Measurements from ENCODE around the gene AGBL1.

AGBL1 gene

GRCh38 chr15:86333819-86334218 is 254.1 kb downstream of the AGBL1 start:
- no peak for DNase-seq

- DNase-seq, result no peak
Measured at GRCh38 chr15:86336051-86336788, 256.5 kb downstream of the AGBL1 start.

DNA sequence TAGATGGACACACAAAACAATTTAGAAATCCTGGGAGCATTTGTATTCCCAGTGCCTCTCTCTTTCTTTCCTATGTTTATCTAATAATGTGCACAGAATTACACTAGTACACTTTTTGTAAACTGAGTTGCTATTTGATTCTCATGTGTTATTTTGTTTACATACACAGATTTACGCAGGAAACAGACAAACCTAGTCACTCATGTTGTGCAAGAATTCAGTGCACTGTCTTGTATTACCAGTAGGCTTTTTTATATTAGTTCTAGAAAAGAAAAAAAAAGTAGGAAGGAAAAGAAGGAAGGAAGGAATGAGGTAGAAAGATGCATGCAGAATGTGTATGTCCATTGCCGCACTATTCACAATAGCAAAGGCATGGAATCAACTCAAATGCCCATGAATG is 257.4 kb downstream of the AGBL1 start:
- no peak for DNase-seq

DNA sequence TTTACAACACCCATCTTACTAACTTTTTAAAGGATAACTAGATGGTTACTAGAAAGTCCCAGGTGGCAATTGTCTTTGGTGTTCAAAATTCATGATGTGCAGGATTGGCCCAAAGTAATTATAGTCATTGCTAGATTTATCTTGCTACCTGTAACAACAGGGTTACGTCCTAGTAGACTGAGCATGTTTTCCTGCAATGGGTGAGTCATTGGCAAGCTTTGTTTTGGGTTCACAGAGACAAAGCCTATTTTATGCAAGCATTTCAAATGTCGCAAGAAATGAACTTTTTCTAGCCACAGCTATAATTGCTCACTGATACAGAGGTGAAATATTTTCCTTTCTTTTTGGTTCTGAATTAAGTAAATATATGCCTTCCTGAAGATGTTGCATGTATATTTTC is 267.6 kb downstream of the AGBL1 start:
- DNase-seq, result no peak

GRCh38 chr15:86349565-86349964 is 269.9 kb downstream of the AGBL1 start:
- no peak for DNase-seq

DNA sequence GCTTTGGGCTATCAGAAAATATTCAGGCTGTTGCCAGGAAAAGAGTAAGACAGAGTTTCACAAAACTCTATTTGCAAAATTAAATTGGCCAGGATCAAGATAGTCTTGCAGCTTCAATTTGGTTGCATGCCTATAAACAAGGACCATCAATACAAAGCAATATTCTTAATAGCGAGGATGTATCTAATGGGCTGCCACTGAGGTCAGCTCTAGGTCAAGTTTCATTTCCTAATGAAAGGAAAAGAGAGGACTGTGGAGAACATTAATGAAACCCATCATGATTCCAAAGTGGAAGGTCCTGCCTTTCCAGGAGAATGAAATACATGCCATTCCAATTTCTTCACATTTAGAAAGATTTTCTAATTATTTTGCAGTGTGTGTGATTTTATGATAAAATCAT is 273.5 kb downstream of the AGBL1 start:
- DNase-seq, result no peak

GRCh38 chr15:86355361-86355760 is 275.7 kb downstream of the AGBL1 start:
- no peak for DNase-seq

GRCh38 chr15:86355801-86356200 is 276.1 kb downstream of the AGBL1 start:
- DNase-seq, result no peak

GRCh38 chr15:86362555-86362954 is 282.9 kb downstream of the AGBL1 start:
- DNase-seq, result no peak

GRCh38 chr15:86373147-86373546 is 293.5 kb downstream of the AGBL1 start:
- DNase-seq, result no peak

DNA sequence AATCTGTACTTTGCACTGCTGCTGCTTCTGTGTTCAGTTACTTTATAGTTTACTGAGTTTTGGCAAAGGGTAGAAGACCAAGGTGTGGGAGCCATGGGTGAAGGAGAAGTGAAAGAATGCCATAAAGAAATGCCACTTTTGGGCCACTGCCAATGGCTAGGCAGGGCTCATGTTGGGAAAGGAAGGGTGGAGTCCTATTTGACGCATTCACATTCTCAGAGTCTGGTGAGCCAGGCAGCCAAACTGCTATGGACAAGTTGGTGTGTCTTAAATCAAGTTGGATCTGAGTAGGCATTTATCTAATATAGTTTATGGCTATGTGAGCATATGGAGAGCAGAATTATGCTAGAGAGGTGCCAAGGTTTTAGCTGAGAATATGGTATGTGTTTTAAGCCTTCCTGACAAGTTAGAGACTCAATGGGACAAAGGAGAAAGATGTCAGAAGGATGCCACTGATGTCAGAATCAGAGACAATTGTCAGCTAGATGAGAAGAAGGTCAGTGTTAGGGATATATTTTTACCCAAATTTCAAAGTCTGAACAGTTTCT is 296.1 kb downstream of the AGBL1 start:
- no peak for DNase-seq

- DNase-seq, result no peak
Measured at GRCh38 chr15:86377914-86378313, 298.2 kb downstream of the AGBL1 start.

- no peak for DNase-seq
Measured at GRCh38 chr15:86382341-86382740, 302.7 kb downstream of the AGBL1 start.

- DNase-seq, result no peak
Measured at GRCh38 chr15:86383611-86384010, 303.9 kb downstream of the AGBL1 start.

DNA sequence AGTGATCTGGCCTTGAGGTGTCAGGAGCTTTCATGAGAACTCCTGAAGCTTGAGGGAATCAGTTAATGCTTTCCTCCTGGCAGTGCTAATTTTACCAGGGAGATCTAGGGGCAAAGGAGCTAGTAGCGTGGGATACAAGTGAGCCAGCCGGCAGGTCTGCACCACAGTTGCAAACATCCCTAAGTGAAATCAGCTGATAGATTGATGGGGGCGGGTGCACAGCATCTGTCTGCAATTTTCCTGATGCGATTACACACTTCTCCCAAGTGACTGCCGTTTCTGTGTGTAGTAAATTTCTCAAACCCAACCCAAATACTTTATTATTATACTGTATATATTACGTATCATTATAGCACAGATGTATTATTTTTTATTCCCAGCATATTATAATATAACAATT is 304.5 kb downstream of the AGBL1 start:
- no peak for DNase-seq

- peak; percentile 75 for DNase-seq
Measured at GRCh38 chr15:86392296-86392695, 312.6 kb downstream of the AGBL1 start.

DNA sequence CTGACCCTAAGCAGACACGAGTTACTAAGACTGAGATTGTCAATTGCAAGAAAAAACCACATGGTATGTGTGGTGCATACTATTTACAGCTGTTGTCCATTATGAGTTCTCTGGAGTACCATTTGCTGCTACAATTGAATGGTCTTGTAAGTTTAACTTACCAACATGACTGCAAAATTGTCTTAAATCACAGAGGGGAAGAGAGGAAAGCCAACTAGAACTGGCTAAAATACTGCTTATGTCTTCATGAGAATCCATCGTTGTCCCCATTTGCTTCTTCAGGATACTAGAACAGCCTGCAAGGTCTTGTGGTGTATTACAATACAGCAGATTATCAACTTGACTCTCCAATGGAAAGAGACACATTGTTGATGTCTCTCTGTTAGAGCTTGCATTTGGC is 313.2 kb downstream of the AGBL1 start:
- DNase-seq, result no peak

DNA sequence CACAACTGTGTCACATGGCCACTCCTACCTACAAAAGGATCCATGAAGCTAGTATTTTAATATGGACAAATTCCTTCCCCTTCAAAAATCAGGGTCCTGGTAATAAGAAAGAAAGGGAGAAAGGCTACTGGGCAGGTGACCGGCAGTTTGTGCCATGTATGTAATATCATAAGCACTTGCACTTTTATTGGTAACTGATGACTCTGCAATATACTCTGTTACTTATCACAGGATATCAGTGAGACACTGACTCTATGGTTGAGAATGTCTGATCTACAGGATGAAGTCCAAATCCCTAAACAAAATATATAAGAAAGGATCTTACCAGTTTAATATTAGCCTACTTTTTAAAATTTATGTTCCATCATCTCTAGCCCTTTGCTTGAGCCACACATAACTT is 315.2 kb downstream of the AGBL1 start:
- no peak for DNase-seq

DNA sequence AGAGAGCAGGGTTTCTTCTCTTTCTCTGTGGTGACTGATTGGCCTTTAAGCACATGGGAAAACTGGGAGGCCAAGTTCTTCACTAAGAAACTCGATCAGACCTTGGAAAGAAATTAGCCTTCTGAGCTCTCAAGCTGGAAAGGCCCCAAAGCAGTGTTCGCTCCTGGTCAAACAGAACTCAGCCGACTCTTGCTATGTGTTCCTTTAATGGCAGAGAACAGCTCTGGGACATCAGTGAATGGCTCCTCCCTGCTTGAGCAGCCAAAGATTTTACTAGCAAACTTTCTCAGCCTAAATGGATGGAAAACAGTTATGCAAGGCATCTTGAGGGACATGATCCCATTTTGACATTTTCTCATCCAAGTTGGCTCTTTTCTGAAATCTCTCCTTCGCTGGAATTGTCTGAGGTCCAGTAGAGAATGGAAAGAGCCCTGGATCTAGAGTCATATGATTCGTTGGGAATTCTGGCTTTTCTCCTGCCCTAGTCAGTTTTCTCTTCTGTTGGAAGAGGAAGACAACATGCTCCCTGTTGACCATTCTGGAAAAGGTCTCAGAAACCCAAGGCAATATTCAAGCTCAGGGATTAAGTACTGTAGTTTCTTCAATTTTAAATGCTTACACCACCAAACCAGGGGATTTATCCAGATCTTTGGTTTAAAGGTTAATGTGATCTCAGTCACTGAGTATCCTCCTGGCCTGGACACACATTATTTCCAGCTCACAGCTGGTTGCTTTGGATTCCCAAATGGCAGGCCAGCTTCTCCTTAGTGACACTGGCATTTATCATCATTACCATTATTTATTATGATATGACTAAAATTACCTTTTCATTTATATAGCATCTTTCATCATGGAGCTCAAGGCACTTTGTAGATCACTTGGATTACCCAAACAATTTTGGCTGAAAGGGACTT is 319.6 kb downstream of the AGBL1 start:
- no peak for DNase-seq

- DNase-seq, result no peak
Measured at GRCh38 chr15:86403221-86403620, 323.6 kb downstream of the AGBL1 start.

GRCh38 chr15:86403914-86404583 is 324.4 kb downstream of the AGBL1 start:
- no peak for DNase-seq

GRCh38 chr15:86408261-86408660 is 328.6 kb downstream of the AGBL1 start:
- no peak for DNase-seq

DNA sequence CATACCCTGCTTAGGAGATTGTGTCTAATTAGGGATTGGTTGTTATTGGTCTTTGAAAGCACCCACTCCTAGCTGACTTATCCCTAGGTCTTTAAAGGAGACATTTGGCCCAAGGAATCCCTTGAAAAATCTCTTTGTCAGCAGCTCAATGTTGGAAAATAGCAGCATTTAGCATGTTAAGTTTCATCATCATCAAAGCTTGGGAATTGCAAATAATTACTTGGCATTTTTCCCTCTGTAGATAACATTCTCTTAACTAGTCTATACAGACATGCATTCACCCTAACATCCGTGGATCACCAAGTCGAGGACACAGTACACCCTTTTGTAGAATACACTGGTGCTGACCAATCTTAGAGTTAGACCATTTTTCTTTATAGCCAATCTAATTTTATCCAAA is 332.2 kb downstream of the AGBL1 start:
- DNase-seq, result no peak

All from NCI-H1417 treated with DMSO at 0.1 percent for 48 hours (cell line).